ENCODE results near the gene MED16.
A peak's percentile ranks its signal among the peaks of the same experiment; 100 is the strongest.
"Not testable (repeated sequence)": the region's sequence is repeated elsewhere in the genome, so short reads cannot be mapped to it uniquely, and the experiment has no call there.

MED16 gene

GRCh38 chr19:877992-878660, 14.9 kb downstream of the MED16 start:
- not testable (repeated sequence) for H3K27me3 ChIP-seq (ENCODE audit: control insufficient read depth, insufficient read depth, low read length); H3K9me3 ChIP-seq (ENCODE audit: control insufficient read depth, insufficient read depth, low read length); H3K4me3 ChIP-seq (ENCODE audit: low read depth, low read length); H3K4me1 ChIP-seq (ENCODE audit: control insufficient read depth, insufficient read depth, low read length); H3K9ac ChIP-seq (ENCODE audit: low read depth, low read length)
- H3K36me3 ChIP-seq (ENCODE audit: control insufficient read depth, insufficient read depth, low read length), result peaks cover 37% of the 10 kb centered on the region

- Histone ChIP-seq H3K4me3 (ENCODE audit: low read depth, low read length) (no peak overlapping the region), H3K4me1 (ENCODE audit: control insufficient read depth, insufficient read depth, low read length) (peaks cover 2% of the 10 kb centered on the region), H3K9me3 (ENCODE audit: control insufficient read depth, insufficient read depth, low read length) (no peaks in the 10 kb centered on the region), H3K36me3 (ENCODE audit: control insufficient read depth, insufficient read depth, low read length) (peaks cover 32% of the 10 kb centered on the region), H3K9ac (ENCODE audit: low read depth, low read length) (no peak overlapping the region), H3K27me3 (ENCODE audit: control insufficient read depth, insufficient read depth, low read length) (no peaks in the 10 kb centered on the region)
Measured at GRCh38 chr19:876780-877314, 16.1 kb downstream of the MED16 start.

- peaks cover 27% of the 10 kb centered on the region for H3K36me3 ChIP-seq (ENCODE audit: control insufficient read depth, insufficient read depth, low read length)
- H3K9ac ChIP-seq (ENCODE audit: low read depth, low read length), result no peak overlapping the region
- H3K27me3 ChIP-seq (ENCODE audit: control insufficient read depth, insufficient read depth, low read length), result no peaks in the 10 kb centered on the region
- H3K4me1 ChIP-seq (ENCODE audit: control insufficient read depth, insufficient read depth, low read length), result peaks cover 2% of the 10 kb centered on the region
- H3K4me3 ChIP-seq (ENCODE audit: low read depth, low read length), result no peak overlapping the region
- H3K9me3 ChIP-seq (ENCODE audit: control insufficient read depth, insufficient read depth, low read length), result no peaks in the 10 kb centered on the region
Measured at GRCh38 chr19:876089-876488, 16.9 kb downstream of the MED16 start.

- no peak overlapping the region for H3K9ac ChIP-seq (ENCODE audit: low read depth, low read length)
Measured at GRCh38 chr19:875265-875879, 17.6 kb downstream of the MED16 start.

GRCh38 chr19:873561-874041, 19.4 kb downstream of the MED16 start:
- Histone ChIP-seq H3K4me3 (ENCODE audit: low read depth, low read length) (no peak overlapping the region), H3K9me3 (ENCODE audit: control insufficient read depth, insufficient read depth, low read length) (no peaks in the 10 kb centered on the region), H3K4me1 (ENCODE audit: control insufficient read depth, insufficient read depth, low read length) (peaks cover 2% of the 10 kb centered on the region), H3K36me3 (ENCODE audit: control insufficient read depth, insufficient read depth, low read length) (peaks cover 36% of the 10 kb centered on the region), H3K9ac (ENCODE audit: low read depth, low read length) (no peak overlapping the region), H3K27me3 (ENCODE audit: control insufficient read depth, insufficient read depth, low read length) (no peaks in the 10 kb centered on the region)

More at GRCh38 chr19:875265-875879, 17.6 kb downstream of the MED16 start:
- Histone ChIP-seq H3K27me3 (ENCODE audit: control insufficient read depth, insufficient read depth, low read length) (no peaks in the 10 kb centered on the region), H3K4me3 (ENCODE audit: low read depth, low read length) (no peak overlapping the region), H3K4me1 (ENCODE audit: control insufficient read depth, insufficient read depth, low read length) (peaks cover 2% of the 10 kb centered on the region), H3K36me3 (ENCODE audit: control insufficient read depth, insufficient read depth, low read length) (peaks cover 30% of the 10 kb centered on the region), H3K9me3 (ENCODE audit: control insufficient read depth, insufficient read depth, low read length) (no peaks in the 10 kb centered on the region)

- no peak overlapping the region for H3K9ac ChIP-seq (ENCODE audit: low read depth, low read length)
- H3K4me3 ChIP-seq (ENCODE audit: low read depth, low read length), result no peak overlapping the region
- H3K36me3 ChIP-seq (ENCODE audit: control insufficient read depth, insufficient read depth, low read length), result peaks cover 40% of the 10 kb centered on the region
- peaks cover 2% of the 10 kb centered on the region for H3K4me1 ChIP-seq (ENCODE audit: control insufficient read depth, insufficient read depth, low read length)
- no peaks in the 10 kb centered on the region for H3K9me3 ChIP-seq (ENCODE audit: control insufficient read depth, insufficient read depth, low read length)
- H3K27me3 ChIP-seq (ENCODE audit: control insufficient read depth, insufficient read depth, low read length), result no peaks in the 10 kb centered on the region
Measured at GRCh38 chr19:873084-873483, 19.9 kb downstream of the MED16 start.

GRCh38 chr19:872266-872951, 20.6 kb downstream of the MED16 start:
- no peaks in the 10 kb centered on the region for H3K9me3 ChIP-seq (ENCODE audit: control insufficient read depth, insufficient read depth, low read length)
- peaks cover 44% of the 10 kb centered on the region for H3K36me3 ChIP-seq (ENCODE audit: control insufficient read depth, insufficient read depth, low read length)
- H3K27me3 ChIP-seq (ENCODE audit: control insufficient read depth, insufficient read depth, low read length), result no peaks in the 10 kb centered on the region
- H3K4me1 ChIP-seq (ENCODE audit: control insufficient read depth, insufficient read depth, low read length), result peaks cover 2% of the 10 kb centered on the region
- peak overlapping the region; percentile 26 for H3K4me3 ChIP-seq (ENCODE audit: low read depth, low read length)
- H3K9ac ChIP-seq (ENCODE audit: low read depth, low read length), result no peak overlapping the region

GRCh38 chr19:871446-872265, 21.3 kb downstream of the MED16 start:
- H3K27me3 ChIP-seq (ENCODE audit: control insufficient read depth, insufficient read depth, low read length), result no peaks in the 10 kb centered on the region
- H3K36me3 ChIP-seq (ENCODE audit: control insufficient read depth, insufficient read depth, low read length), result peaks cover 39% of the 10 kb centered on the region
- H3K4me1 ChIP-seq (ENCODE audit: control insufficient read depth, insufficient read depth, low read length), result peaks cover 2% of the 10 kb centered on the region
- peak overlapping the region; percentile 26 for H3K4me3 ChIP-seq (ENCODE audit: low read depth, low read length)
- H3K9me3 ChIP-seq (ENCODE audit: control insufficient read depth, insufficient read depth, low read length), result no peaks in the 10 kb centered on the region
- H3K9ac ChIP-seq (ENCODE audit: low read depth, low read length), result no peak overlapping the region

- no peak overlapping the region for H3K4me3 ChIP-seq (ENCODE audit: low read depth, low read length)
- peaks cover 36% of the 10 kb centered on the region for H3K36me3 ChIP-seq (ENCODE audit: control insufficient read depth, insufficient read depth, low read length)
- no peaks in the 10 kb centered on the region for H3K9me3 ChIP-seq (ENCODE audit: control insufficient read depth, insufficient read depth, low read length)
- H3K27me3 ChIP-seq (ENCODE audit: control insufficient read depth, insufficient read depth, low read length), result no peaks in the 10 kb centered on the region
- H3K9ac ChIP-seq (ENCODE audit: low read depth, low read length), result no peak overlapping the region
- peaks cover 2% of the 10 kb centered on the region for H3K4me1 ChIP-seq (ENCODE audit: control insufficient read depth, insufficient read depth, low read length)
Measured at GRCh38 chr19:870963-871401, 22.0 kb downstream of the MED16 start.

- Histone ChIP-seq H3K27me3 (ENCODE audit: control insufficient read depth, insufficient read depth, low read length) (no peaks in the 10 kb centered on the region), H3K9me3 (ENCODE audit: control insufficient read depth, insufficient read depth, low read length) (no peaks in the 10 kb centered on the region), H3K9ac (ENCODE audit: low read depth, low read length) (no peak overlapping the region), H3K4me3 (ENCODE audit: low read depth, low read length) (no peak overlapping the region), H3K4me1 (ENCODE audit: control insufficient read depth, insufficient read depth, low read length) (peaks cover 2% of the 10 kb centered on the region), H3K36me3 (ENCODE audit: control insufficient read depth, insufficient read depth, low read length) (peaks cover 32% of the 10 kb centered on the region)
Measured at GRCh38 chr19:870314-870713, 22.7 kb downstream of the MED16 start.
